ENCODE results near the gene BUD13. TPM values are rescaled to one million over a fixed set of nuclear protein-coding genes. Genes with fewer than 3 reads are reported as not detected.
A peak's percentile ranks its signal among the peaks of the same experiment; 100 is the strongest.

The BUD13 gene
- total and polyA plus RNA-seq, 2 of the 4 experiments (the other 2 are of a cell fraction), result 11.2 to 14.0 TPM

DNA sequence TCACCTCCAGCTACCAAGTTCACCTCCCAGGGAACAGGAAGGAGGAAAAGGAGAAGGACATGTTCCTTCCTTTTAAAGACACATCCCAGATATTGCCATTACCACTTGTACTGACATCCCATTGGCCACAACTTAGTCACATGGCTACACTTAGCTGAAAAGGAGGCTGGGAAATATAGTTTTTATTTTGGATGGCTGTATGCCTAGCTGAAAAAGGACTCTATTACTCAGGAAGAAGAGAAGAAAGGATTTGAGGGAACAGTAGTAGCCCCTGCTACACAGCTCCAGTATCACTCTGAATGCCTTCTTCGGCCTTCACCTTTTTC lies 20.9 kb upstream of the BUD13 start:
- H3K18ac ChIP-seq (ENCODE audit: low read depth, low read length), result no peak overlapping the region
- no peak overlapping the region for H3K56ac ChIP-seq (ENCODE audit: extremely low read depth, insufficient read depth, low read length)
- H3K4me2 ChIP-seq (ENCODE audit: low read depth, low read length), result no peak overlapping the region
- no peak overlapping the region for H2BK20ac ChIP-seq (ENCODE audit: low read depth, low read length)
- dilution Hi-C loops (cut with HindIII; ENCODE audit: low sequenced_read_pairs, unreplicated experiment), result no loop called here
- WGBS, 2 experiments (ENCODE audit: extremely low coverage in 2 of 2, insufficient read length in 1 of 2), result 100% methylated on average over 1 of the region's 1 CpG; no CpG with 5 or more reads in 1 of the 2 experiments
- no peak overlapping the region; the same call in 2 of the 3 replicates for H2BK15ac ChIP-seq (ENCODE audit: low read depth, low read length)
- no peak overlapping the region for H2BK120ac ChIP-seq (ENCODE audit: low read depth, low read length)
- no peak overlapping the region for H2AK9ac ChIP-seq (replicated peaks; ENCODE audit: low read depth, low read length, poor library complexity)
- no peaks in the 10 kb centered on the region for H3K27me3 ChIP-seq (ENCODE audit: control insufficient read depth, insufficient read depth, low read length)
- BruUV-seq (replicated peaks), result no TSS peak
- peaks cover 0 to under 1% of the 10 kb centered on the region in 2 experiments; a peak in 1 of 4 replicates for H3K79me1 ChIP-seq (ENCODE audit: low read depth in 1 of 2, low read length in 2 of 2)
- ChIA-PET CTCF (interaction anchor here (0.9 to 1.7 kb wide), 2 partner anchors 42 to 313 kb away, joined by 3 to 6 read pairs; no protein-coding TSS in a partner anchor), POLR2A (ENCODE audit: unreplicated experiment) (no interaction called here)
- no peak overlapping the region for H3K23ac ChIP-seq (ENCODE audit: low read depth, low read length)
- H3K9me1 ChIP-seq (ENCODE audit: insufficient read depth, low read length), result peaks cover 3% of the 10 kb centered on the region
- no peaks in the 10 kb centered on the region for H3K36me3 ChIP-seq (ENCODE audit: control insufficient read depth, insufficient read depth, low read length)
- peak overlapping the region in 1 of 2 experiments; percentile 82; a peak in 2 of 4 replicates for H4K8ac ChIP-seq (ENCODE audit: low read depth in 2 of 2, low read length in 2 of 2)
- no peak overlapping the region for H2BK5ac ChIP-seq (ENCODE audit: low read depth, low read length, poor library complexity, severe bottlenecking)
- no peak overlapping the region; the same call in 1 of the 2 replicates for H2AK5ac ChIP-seq (ENCODE audit: low read depth, low read length)
- H3K27ac ChIP-seq (ENCODE audit: insufficient read depth, low read length), result no peak overlapping the region
- H3K9ac ChIP-seq (ENCODE audit: low read depth, low read length), result no peak overlapping the region
- H3K4ac ChIP-seq (ENCODE audit: low read depth, low read length), result no peak overlapping the region
- TF ChIP-seq, protein P1, sequence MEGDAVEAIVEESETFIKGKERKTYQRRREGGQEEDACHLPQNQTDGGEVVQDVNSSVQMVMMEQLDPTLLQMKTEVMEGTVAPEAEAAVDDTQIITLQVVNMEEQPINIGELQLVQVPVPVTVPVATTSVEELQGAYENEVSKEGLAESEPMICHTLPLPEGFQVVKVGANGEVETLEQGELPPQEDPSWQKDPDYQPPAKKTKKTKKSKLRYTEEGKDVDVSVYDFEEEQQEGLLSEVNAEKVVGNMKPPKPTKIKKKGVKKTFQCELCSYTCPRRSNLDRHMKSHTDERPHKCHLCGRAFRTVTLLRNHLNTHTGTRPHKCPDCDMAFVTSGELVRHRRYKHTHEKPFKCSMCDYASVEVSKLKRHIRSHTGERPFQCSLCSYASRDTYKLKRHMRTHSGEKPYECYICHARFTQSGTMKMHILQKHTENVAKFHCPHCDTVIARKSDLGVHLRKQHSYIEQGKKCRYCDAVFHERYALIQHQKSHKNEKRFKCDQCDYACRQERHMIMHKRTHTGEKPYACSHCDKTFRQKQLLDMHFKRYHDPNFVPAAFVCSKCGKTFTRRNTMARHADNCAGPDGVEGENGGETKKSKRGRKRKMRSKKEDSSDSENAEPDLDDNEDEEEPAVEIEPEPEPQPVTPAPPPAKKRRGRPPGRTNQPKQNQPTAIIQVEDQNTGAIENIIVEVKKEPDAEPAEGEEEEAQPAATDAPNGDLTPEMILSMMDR (conservative IDR thresholded peaks at IDR 0.05; ENCODE audit: low read depth, low read length), result no peak
- TF ChIP-seq BHLHE40 (IDR thresholded peaks at IDR 0.05; ENCODE audit: low read depth, low read length) (no peak), MAZ (IDR thresholded peaks at IDR 0.05; ENCODE audit: borderline replicate concordance, low read depth, low read length) (no peak), NFE2L2 (IDR thresholded peaks at IDR 0.05; ENCODE audit: low read depth, low read length) (no peak), RCOR1 (IDR thresholded peaks at IDR 0.05; ENCODE audit: insufficient replicate concordance, low read length) (no peak), MXI1 (IDR thresholded peaks at IDR 0.05; ENCODE audit: borderline replicate concordance, low read depth, low read length) (no peak), CHD1 (IDR thresholded peaks at IDR 0.05; ENCODE audit: low read depth, low read length) (no peak)
- TF ChIP-seq, protein P2, sequence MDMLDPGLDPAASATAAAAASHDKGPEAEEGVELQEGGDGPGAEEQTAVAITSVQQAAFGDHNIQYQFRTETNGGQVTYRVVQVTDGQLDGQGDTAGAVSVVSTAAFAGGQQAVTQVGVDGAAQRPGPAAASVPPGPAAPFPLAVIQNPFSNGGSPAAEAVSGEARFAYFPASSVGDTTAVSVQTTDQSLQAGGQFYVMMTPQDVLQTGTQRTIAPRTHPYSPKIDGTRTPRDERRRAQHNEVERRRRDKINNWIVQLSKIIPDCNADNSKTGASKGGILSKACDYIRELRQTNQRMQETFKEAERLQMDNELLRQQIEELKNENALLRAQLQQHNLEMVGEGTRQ (IDR thresholded peaks at IDR 0.05; ENCODE audit: low read depth, low read length), result no peak
- TF ChIP-seq, protein P3, sequence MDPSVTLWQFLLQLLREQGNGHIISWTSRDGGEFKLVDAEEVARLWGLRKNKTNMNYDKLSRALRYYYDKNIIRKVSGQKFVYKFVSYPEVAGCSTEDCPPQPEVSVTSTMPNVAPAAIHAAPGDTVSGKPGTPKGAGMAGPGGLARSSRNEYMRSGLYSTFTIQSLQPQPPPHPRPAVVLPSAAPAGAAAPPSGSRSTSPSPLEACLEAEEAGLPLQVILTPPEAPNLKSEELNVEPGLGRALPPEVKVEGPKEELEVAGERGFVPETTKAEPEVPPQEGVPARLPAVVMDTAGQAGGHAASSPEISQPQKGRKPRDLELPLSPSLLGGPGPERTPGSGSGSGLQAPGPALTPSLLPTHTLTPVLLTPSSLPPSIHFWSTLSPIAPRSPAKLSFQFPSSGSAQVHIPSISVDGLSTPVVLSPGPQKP (IDR thresholded peaks at IDR 0.05; ENCODE audit: borderline replicate concordance, low read depth, low read length), result no peak
- H3K4me3 ChIP-seq (ENCODE audit: insufficient read depth, low read depth, low read length), result no peak overlapping the region
- intact Hi-C loops (cut with micrococcal nuclease), result loop anchor here (1.0 to 5.0 kb wide), 2 partner anchors 79 to 433 kb away; no protein-coding TSS in a partner anchor
- in situ Hi-C loops (cut with MboI; ENCODE audit: low sequenced_read_pairs), result loop anchor here (5.0 kb wide), 1 partner anchor 309 kb away; no protein-coding TSS in a partner anchor
- no peaks in the 10 kb centered on the region for H3K9me3 ChIP-seq (ENCODE audit: control insufficient read depth, insufficient read depth, low read length)
- peak overlapping the region; percentile 9; the same call in 1 of the 2 replicates for H4K5ac ChIP-seq (ENCODE audit: low read depth, low read length)
- DNase-seq (peak; percentile 16), ATAC-seq (ENCODE audit: low read depth) (0 out of 2 replicates have a peak, but pooled peaks have one; percentile 13)
- H4K91ac ChIP-seq (ENCODE audit: insufficient read depth, low read depth, low read length), result peak overlapping the region; percentile 13; the same call in 1 of the 2 replicates
- H2AFZ ChIP-seq (replicated peaks; ENCODE audit: low read length, poor library complexity), result peak overlapping the region; percentile 85
- H3K4me1 ChIP-seq (ENCODE audit: control insufficient read depth, insufficient read depth, low read length), result peaks cover 2% of the 10 kb centered on the region
- no peak overlapping the region for H3K14ac ChIP-seq (replicated peaks; ENCODE audit: low read depth, low read length)
- no peaks in the 10 kb centered on the region for H4K20me1 ChIP-seq (ENCODE audit: insufficient read depth, low read length)

Data from IMR-90 (cell line).